ENCODE results near the gene TBC1D16.
"Not testable (repeated sequence)": the region's sequence is repeated elsewhere in the genome, so short reads cannot be mapped to it uniquely, and the experiment has no call there.

The TBC1D16 gene

DNA sequence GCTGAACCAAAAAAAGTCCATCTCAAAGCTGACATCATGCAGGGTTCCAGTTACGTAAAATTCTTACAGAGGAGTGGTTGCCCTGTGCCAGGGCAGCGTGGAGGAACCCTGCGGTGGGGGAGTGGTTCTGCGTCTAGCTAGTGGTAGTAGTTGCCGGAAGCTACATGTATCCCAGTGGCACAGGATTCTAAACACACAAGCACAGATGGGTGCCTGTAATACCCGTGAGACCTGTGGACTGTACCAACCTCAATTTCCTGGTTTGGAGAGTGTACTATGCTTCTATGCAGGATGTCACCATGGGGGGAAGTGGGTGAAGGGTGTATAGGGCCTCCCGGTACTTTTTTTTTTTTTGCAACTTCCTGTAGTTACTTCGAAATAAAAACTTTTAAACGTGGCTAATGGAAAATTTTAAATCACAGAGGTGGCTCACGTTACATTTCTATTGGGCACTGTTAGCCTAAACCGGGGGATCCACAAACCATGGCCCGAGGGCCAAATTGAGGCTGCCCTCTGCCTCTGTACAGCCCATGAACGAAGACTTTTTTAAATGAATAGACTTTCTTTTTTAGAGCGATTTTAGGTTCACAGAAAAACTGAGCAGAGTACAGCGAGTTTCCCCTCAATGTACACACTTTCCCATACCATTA, 38.5 kb downstream of the TBC1D16 start:
- no peak overlapping the region for H3K4me3 ChIP-seq (ENCODE audit: control insufficient read depth, low read depth, low read length)
- DNase-seq (ENCODE audit: low read depth) = no peak
- TF ChIP-seq, protein P1, sequence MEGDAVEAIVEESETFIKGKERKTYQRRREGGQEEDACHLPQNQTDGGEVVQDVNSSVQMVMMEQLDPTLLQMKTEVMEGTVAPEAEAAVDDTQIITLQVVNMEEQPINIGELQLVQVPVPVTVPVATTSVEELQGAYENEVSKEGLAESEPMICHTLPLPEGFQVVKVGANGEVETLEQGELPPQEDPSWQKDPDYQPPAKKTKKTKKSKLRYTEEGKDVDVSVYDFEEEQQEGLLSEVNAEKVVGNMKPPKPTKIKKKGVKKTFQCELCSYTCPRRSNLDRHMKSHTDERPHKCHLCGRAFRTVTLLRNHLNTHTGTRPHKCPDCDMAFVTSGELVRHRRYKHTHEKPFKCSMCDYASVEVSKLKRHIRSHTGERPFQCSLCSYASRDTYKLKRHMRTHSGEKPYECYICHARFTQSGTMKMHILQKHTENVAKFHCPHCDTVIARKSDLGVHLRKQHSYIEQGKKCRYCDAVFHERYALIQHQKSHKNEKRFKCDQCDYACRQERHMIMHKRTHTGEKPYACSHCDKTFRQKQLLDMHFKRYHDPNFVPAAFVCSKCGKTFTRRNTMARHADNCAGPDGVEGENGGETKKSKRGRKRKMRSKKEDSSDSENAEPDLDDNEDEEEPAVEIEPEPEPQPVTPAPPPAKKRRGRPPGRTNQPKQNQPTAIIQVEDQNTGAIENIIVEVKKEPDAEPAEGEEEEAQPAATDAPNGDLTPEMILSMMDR (conservative IDR thresholded peaks at IDR 0.05; ENCODE audit: control insufficient read depth, insufficient read depth, low read depth, low read length) = no peak

GRCh38 chr17:79996291-79996690, 39.4 kb downstream of the TBC1D16 start:
- H3K4me3 ChIP-seq (ENCODE audit: control insufficient read depth, low read depth, low read length) = no peak overlapping the region
- DNase-seq (ENCODE audit: low read depth) = no peak
- TF ChIP-seq, protein P1 (conservative IDR thresholded peaks at IDR 0.05; ENCODE audit: control insufficient read depth, insufficient read depth, low read depth, low read length) = no peak

- no peak overlapping the region for H3K4me3 ChIP-seq (ENCODE audit: control insufficient read depth, low read depth, low read length)
- DNase-seq (ENCODE audit: low read depth) = no peak
- TF ChIP-seq, protein P1 (conservative IDR thresholded peaks at IDR 0.05; ENCODE audit: control insufficient read depth, insufficient read depth, low read depth, low read length) = no peak
Measured at GRCh38 chr17:79995696-79996095, 40.0 kb downstream of the TBC1D16 start.

DNA sequence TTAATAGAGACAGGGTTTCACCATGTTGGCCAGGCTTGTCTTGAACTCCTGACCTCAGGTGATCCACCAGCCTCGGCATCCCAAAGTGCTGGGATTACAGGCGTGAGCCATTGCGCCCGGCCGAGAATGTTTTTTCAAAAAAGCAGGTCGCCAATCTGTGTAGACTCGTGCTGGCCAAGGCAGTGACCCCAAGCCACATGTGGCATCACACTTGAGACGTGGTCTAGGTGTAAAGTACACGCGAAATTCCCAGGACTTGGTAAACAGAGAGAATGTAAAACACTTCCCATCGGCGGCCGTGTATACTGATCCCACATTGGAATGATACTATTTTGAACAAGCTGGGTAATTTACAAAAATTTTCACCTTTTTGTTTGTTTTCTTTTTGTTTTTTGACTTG, 41.1 kb downstream of the TBC1D16 start:
- no peak for DNase-seq (ENCODE audit: low read depth)
- TF ChIP-seq, protein P1 (conservative IDR thresholded peaks at IDR 0.05; ENCODE audit: control insufficient read depth, insufficient read depth, low read depth, low read length) = no peak
- no peak overlapping the region for H3K4me3 ChIP-seq (ENCODE audit: control insufficient read depth, low read depth, low read length)

DNA sequence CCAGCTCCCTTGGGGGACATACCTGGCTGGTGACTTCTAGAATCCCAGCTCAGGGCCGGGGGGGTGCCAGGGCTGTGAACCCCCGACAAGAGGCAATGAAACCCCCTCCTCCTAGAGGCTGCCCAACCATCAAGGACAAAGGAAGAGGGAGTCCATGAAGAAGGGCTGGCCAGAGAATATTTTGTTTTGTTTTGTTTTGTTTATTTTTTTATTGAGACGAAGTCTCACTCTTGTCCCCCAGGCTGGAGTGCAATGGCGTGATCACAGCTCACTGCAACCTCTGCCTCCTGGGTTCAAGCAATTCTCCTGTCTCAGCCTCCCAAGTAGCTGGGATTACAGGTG, 41.5 kb downstream of the TBC1D16 start:
- not testable (repeated sequence) for H3K4me3 ChIP-seq (ENCODE audit: control insufficient read depth, low read depth, low read length); DNase-seq (ENCODE audit: low read depth)

DNA sequence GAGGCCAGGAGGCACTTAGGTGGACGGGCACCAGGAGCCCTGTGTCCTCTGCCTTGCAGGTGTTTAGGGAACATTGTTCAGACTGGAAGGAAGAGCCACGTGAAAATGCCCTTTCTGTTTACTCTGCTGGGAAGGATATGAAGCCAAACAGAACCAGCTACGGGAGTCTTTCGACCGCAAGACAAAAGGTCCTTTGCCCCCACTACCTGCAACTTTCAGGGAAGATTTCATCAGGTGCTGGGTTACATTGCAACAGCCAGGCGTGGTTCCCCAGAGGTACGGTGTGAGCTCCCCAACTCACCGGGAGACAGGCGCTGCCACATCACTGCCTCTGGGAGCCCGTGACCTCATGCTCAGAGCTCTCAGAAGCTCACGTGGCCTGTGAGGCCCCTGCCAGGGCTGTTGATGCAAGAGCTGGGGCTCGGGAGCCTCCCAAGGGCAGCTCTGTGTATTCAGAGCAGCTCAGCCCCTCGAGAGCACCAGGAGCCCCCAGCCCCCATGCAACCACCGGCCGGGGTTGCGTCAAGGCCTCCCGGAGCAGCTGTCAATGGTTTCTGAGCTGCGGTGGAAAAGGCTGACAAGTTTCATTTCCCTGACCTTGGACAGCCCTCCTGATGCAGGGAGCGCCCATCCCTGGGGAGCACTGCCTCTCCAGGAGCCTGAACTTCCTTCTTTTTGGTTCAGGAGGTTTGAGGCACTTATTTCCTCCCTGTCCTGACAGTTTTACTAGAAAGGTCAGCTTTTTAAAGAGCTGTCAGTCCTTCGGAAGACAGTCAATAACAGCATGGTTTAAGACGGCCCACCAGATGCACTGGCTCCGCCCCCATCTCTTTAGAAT, 42.1 kb downstream of the TBC1D16 start:
- no peak overlapping the region for H3K4me3 ChIP-seq (ENCODE audit: control insufficient read depth, low read depth, low read length)
- DNase-seq (ENCODE audit: low read depth) = peak; percentile 93

More for the DNA sequence above, 42.1 kb downstream of the TBC1D16 start:
- TF ChIP-seq, protein P1 (conservative IDR thresholded peaks at IDR 0.05; ENCODE audit: control insufficient read depth, insufficient read depth, low read depth, low read length) = no peak

Measured in fibroblast of mammary gland (primary cell).